HL-60 (cell line): Measurements from ENCODE around the gene TXNDC9.
"Not testable (repeated sequence)": the region's sequence is repeated elsewhere in the genome, so short reads cannot be mapped to it uniquely, and the experiment has no call there.

Experiments
- DNase-seq, 2 experiments: peaks; one replicate each; pipeline ENCODE4 v3.0.0-alpha.2; 2010 to 2020; ENCODE audit warnings: low read depth in 1 of 2, low spot score in 1 of 2
- H3K27ac ChIP-seq: fragments of 250-450 bp; sonication (Bioruptor Pico); replicated peaks from 2 replicates; pipeline ENCODE4 v1.5.1; 2020; ENCODE audit warnings: mild to moderate bottlenecking, moderate library complexity
- H3K27me3 ChIP-seq: fragments of 250-450 bp; sonication (Bioruptor Pico); 2 replicates; pipeline ENCODE4 v1.5.1; 2021; ENCODE audit warnings: mild to moderate bottlenecking, moderate library complexity; ENCODE audit not compliant: insufficient read depth, poor library complexity, severe bottlenecking
- H3K4me3 ChIP-seq: replicated peaks from 2 replicates; pipeline ENCODE4 v1.5.1; 2011; ENCODE audit warnings: mild to moderate bottlenecking, control low read depth, low read length; ENCODE audit not compliant: insufficient read depth
- CTCF ChIP-seq: IDR thresholded peaks from one replicate; pipeline ENCODE4 v1.5.1; 2011; ENCODE audit warnings: low read length, control low read depth, inconsistent platforms; ENCODE audit not compliant: insufficient read depth
- GABPA ChIP-seq: IDR thresholded peaks from 2 replicates; pipeline ENCODE4 v1.6.1; 2012; ENCODE audit warnings: low read depth
- POLR2AphosphoS5 ChIP-seq: IDR thresholded peaks from 2 replicates; pipeline ENCODE4 v1.6.1; 2012; ENCODE audit warnings: low read depth
- REST ChIP-seq: IDR thresholded peaks from 2 replicates; pipeline ENCODE4 v1.6.1; 2012; ENCODE audit warnings: low read depth; ENCODE audit not compliant: insufficient replicate concordance
- SPI1 ChIP-seq: IDR thresholded peaks from 2 replicates; pipeline ENCODE4 v1.6.1; 2012; ENCODE audit warnings: low read depth, mild to moderate bottlenecking, borderline replicate concordance

The TXNDC9 gene

GRCh38 chr2:99365661-99366060, 29.5 kb upstream of the TXNDC9 start:
- Histone ChIP-seq H3K27me3 (no peaks in the 10 kb centered on the region), H3K4me3 (no peak overlapping the region), H3K27ac (no peak overlapping the region)
- no peak for TF ChIP-seq GABPA
- no peak for DNase-seq

- no peak for DNase-seq
- H3K4me3 ChIP-seq: no peak overlapping the region
- no peaks in the 10 kb centered on the region for H3K27me3 ChIP-seq
- no peak overlapping the region for H3K27ac ChIP-seq
- TF ChIP-seq POLR2AphosphoS5 (no peak), CTCF (no peak)
Measured at GRCh38 chr2:99356853-99357252, 20.7 kb upstream of the TXNDC9 start.

GRCh38 chr2:99354825-99355224, 18.7 kb upstream of the TXNDC9 start:
- H3K27me3 ChIP-seq, H3K27ac ChIP-seq, H3K4me3 ChIP-seq, DNase-seq: not testable (repeated sequence)

GRCh38 chr2:99354070-99354469, 17.9 kb upstream of the TXNDC9 start:
- TF ChIP-seq CTCF (no peak), GABPA (no peak), REST (no peak), SPI1 (no peak), POLR2AphosphoS5 (no peak)
- no peaks in the 10 kb centered on the region for H3K27me3 ChIP-seq
- DNase-seq: no peak
- H3K4me3 ChIP-seq: no peak overlapping the region
- no peak overlapping the region for H3K27ac ChIP-seq

GRCh38 chr2:99350194-99350593, 14.1 kb upstream of the TXNDC9 start:
- no peak overlapping the region for H3K4me3 ChIP-seq
- TF ChIP-seq REST: no peak
- TF ChIP-seq CTCF: no peak
- TF ChIP-seq SPI1: no peak
- TF ChIP-seq GABPA: no peak
- TF ChIP-seq POLR2AphosphoS5: no peak
- no peak overlapping the region for H3K27ac ChIP-seq
- H3K27me3 ChIP-seq: no peaks in the 10 kb centered on the region
- no peak for DNase-seq
